ENCODE results near the gene VAT1. TPM values are rescaled to one million over a fixed set of nuclear protein-coding genes. Genes with fewer than 3 reads are reported as not detected.

VAT1 gene
- total and polyA plus RNA-seq, 2 of the 13 experiments (the other 11 are each of a cell fraction or from before 2014, with no cell fraction given): 143 to 205 TPM

- TF ChIP-seq PLSCR1 (CRISPR knock-in tag; IDR thresholded peaks at IDR 0.05; ENCODE audit: borderline replicate concordance): no peak; the same call in 1 of the 2 replicates
- no peak for TF ChIP-seq XBP1 (CRISPR knock-in tag; IDR thresholded peaks at IDR 0.05)
- no peak for TF ChIP-seq RELA (CRISPR knock-in tag; IDR thresholded peaks at IDR 0.05)
- TF ChIP-seq HOXA3 (CRISPR knock-in tag; IDR thresholded peaks at IDR 0.05): peak; percentile 97
- no peak for TF ChIP-seq PLRG1 (conservative IDR thresholded peaks at IDR 0.05)
- TF ChIP-seq AHDC1 (CRISPR knock-in tag; IDR thresholded peaks at IDR 0.05; ENCODE audit: borderline replicate concordance): peak; percentile 97
- TF ChIP-seq PTBP1 (IDR thresholded peaks at IDR 0.05; ENCODE audit: low read depth, low read length, poor library complexity, severe bottlenecking): no peak
- no peak for TF ChIP-seq ZNF274 (CRISPR knock-in tag; IDR thresholded peaks at IDR 0.05)
- peak; percentile 68; the same call in 1 of the 2 replicates for TF ChIP-seq ZNF776 (CRISPR knock-in tag; IDR thresholded peaks at IDR 0.05)
- peak; percentile 81; the same call in 1 of the 2 replicates for TF ChIP-seq ZNF292 (CRISPR knock-in tag; IDR thresholded peaks at IDR 0.05; ENCODE audit: borderline replicate concordance, low read depth)
- no peak for TF ChIP-seq AFF4 (CRISPR knock-in tag; IDR thresholded peaks at IDR 0.05)
- TF ChIP-seq TSC22D2 (CRISPR knock-in tag; IDR thresholded peaks at IDR 0.05; ENCODE audit: borderline replicate concordance): no peak
- TF ChIP-seq RFXAP (CRISPR knock-in tag; IDR thresholded peaks at IDR 0.05; ENCODE audit: borderline replicate concordance): peak; percentile 61; the same call in 1 of the 2 replicates
- TF ChIP-seq ZNF530 (CRISPR knock-in tag; IDR thresholded peaks at IDR 0.05; ENCODE audit: low read depth): no peak
- TF ChIP-seq RFX1 (IDR thresholded peaks at IDR 0.05): no peak
Observed at GRCh38 chr17:43068570-43069367, 46.6 kb upstream of the VAT1 start (continued).
